K562 (cell line): ENCODE results near the gene ERCC3. TPM values are rescaled to one million over a fixed set of nuclear protein-coding genes. Genes with fewer than 3 reads are reported as not detected.

Source experiments
- ATAC-seq: fragments of 200-7000 bp; cut with Tn5 transposase; 3 replicates; pipeline ENCODE4 v1.9.1; 2020; ENCODE audit warnings: moderate library complexity
- BruUV-seq: library from RNA; stranded (reverse); fragments of 400-500 nt; replicated peaks from 2 replicates; lab custom pipeline; 2021; lab: Mats Ljungman, UMichigan
- CTCF ChIA-PET: fragments of 300-600 bp; formaldehyde crosslinking; extraction: SDS; loops from one replicate; lab custom pipeline; 2021; ENCODE audit warnings: low intra/inter-chr PET ratio; lab: Yijun Ruan, JAX
- POLR2A ChIA-PET: fragments of 300-600, 350-650 bp; sonication (Branson Sonifier 250); formaldehyde crosslinking; extraction: SDS; loops from one replicate; lab custom pipeline; 2021; ENCODE audit warnings: antibody characterized with exemption, inconsistent platforms; lab: Yijun Ruan, JAX
- DNase-seq, 4 experiments: peaks; one replicate each; pipeline versions ENCODE4 v3.0.0 to v3.0.0-alpha.2; 2011 to 2018; ENCODE audit warnings: low spot score in 3 of 4, mixed read lengths in 3 of 4; ENCODE audit errors: extremely low read depth in 1 of 4
- FAIRE-seq: peaks from 2 replicates; lab custom pipeline; 2011; peaks lifted over from hg19 to GRCh38; lab: Jason Lieb, UNC
- H2AFZ ChIP-seq: 2 replicates; pipeline ENCODE4 v1.6.0; 2011; ENCODE audit warnings: low read depth, low read length, control low read depth, inconsistent platforms
- H3K27ac ChIP-seq: fragments of 200-600 bp; 3 replicates; pipeline ENCODE4 v1.8.0; 2011; ENCODE audit warnings: low read depth, mild to moderate bottlenecking, control low read depth, inconsistent platforms, low read length, moderate library complexity, mixed read lengths; ENCODE audit errors: extremely low read depth
- H3K27me3 ChIP-seq, 2 experiments: fragments of 300-600 bp in 1 of 2; 2 replicates in 1 of 2; 3 replicates in 1 of 2; pipeline versions ENCODE4 v1.6.0 to v1.8.0; 2011; ENCODE audit warnings: inconsistent platforms in 2 of 2, low read length in 2 of 2, mild to moderate bottlenecking in 1 of 2, mixed read lengths in 1 of 2, moderate library complexity in 1 of 2; ENCODE audit not compliant: control insufficient read depth in 2 of 2, insufficient read depth in 2 of 2
- H3K36me3 ChIP-seq: fragments of 300-600 bp; 3 replicates; pipeline ENCODE4 v1.8.0; 2011; ENCODE audit warnings: mild to moderate bottlenecking, low read length, inconsistent platforms; ENCODE audit not compliant: control insufficient read depth, insufficient read depth
- H3K4me1 ChIP-seq, 2 experiments: fragments of 200-600 bp in 1 of 2; replicated peaks in 1 of 2; 2 replicates in 1 of 2; 3 replicates in 1 of 2; pipeline versions ENCODE4 v1.5.1 to v1.8.0; 2011; ENCODE audit warnings: inconsistent platforms in 2 of 2, low read length in 2 of 2, mild to moderate bottlenecking in 1 of 2, mixed read lengths in 1 of 2, moderate library complexity in 1 of 2; ENCODE audit not compliant: control insufficient read depth in 2 of 2, insufficient read depth in 2 of 2
- H3K4me2 ChIP-seq: 2 replicates; pipeline ENCODE4 v1.6.1; 2011; ENCODE audit warnings: low read length, control low read depth, inconsistent platforms, mixed read lengths; ENCODE audit not compliant: insufficient read depth
- H3K4me3 ChIP-seq: fragments of 200-600 bp; sonication (generic), shearing (Covaris generic); 2 replicates; pipeline ENCODE4 v1.5.1; 2016; ENCODE audit warnings: control low read depth, inconsistent platforms
- H3K79me2 ChIP-seq: fragments of 200-600 bp; 3 replicates; pipeline ENCODE4 v1.8.0; 2011; ENCODE audit warnings: low read length, inconsistent platforms; ENCODE audit not compliant: control insufficient read depth, insufficient read depth
- H3K9ac ChIP-seq, 2 experiments: 2 replicates each; pipeline versions ENCODE4 v1.6.0 to v1.6.1; 2011; ENCODE audit warnings: low read depth in 2 of 2, low read length in 2 of 2, control low read depth in 1 of 2, inconsistent platforms in 1 of 2, mild to moderate bottlenecking in 1 of 2, mixed read lengths in 1 of 2; ENCODE audit not compliant: insufficient read depth in 1 of 2
- H3K9me1 ChIP-seq: one replicate; pipeline ENCODE4 v1.6.0; 2011; ENCODE audit warnings: inconsistent platforms, mild to moderate bottlenecking, low read length, moderate library complexity; ENCODE audit not compliant: control insufficient read depth, insufficient read depth
- H3K9me3 ChIP-seq: replicated peaks from 2 replicates; pipeline ENCODE4 v1.5.1; 2011; ENCODE audit warnings: low read depth, low read length, inconsistent platforms; ENCODE audit not compliant: control insufficient read depth, insufficient read depth
- H4K20me1 ChIP-seq: replicated peaks from 2 replicates; pipeline ENCODE4 v1.6.1; 2011; ENCODE audit warnings: low read length, inconsistent platforms, mixed read lengths; ENCODE audit not compliant: control insufficient read depth, insufficient read depth
- FIP1L1 ChIP-seq: fragments of 200-400 bp; formaldehyde crosslinking; IDR thresholded peaks from 2 replicates; pipeline ENCODE4 v1.6.1; 2018; ENCODE audit warnings: mild to moderate bottlenecking, low read depth, low read length; ENCODE audit not compliant: poor library complexity, severe bottlenecking
- HCFC1 ChIP-seq: IDR thresholded peaks from 2 replicates; pipeline ENCODE4 v1.6.1; 2012; ENCODE audit warnings: low read depth, low read length, improper control_type of control experiment
- LEF1 ChIP-seq: fragments of 450-650 bp; IDR thresholded peaks from 2 replicates; pipeline ENCODE4 v1.6.1; 2016; ENCODE audit warnings: mild to moderate bottlenecking
- MCM2 ChIP-seq: fragments of 450-650 bp; IDR thresholded peaks from 2 replicates; pipeline ENCODE4 v1.6.1; 2017; ENCODE audit warnings: low read depth, mild to moderate bottlenecking
- MLLT1 ChIP-seq, 2 experiments: fragments of 450-650 bp; IDR thresholded peaks; 2 replicates each; pipeline ENCODE4 v1.6.1; 2016
- POLR2A ChIP-seq: fragments of 450-650 bp; conservative IDR thresholded peaks from 2 replicates; pipeline ENCODE4 v1.6.1; 2016
- ZNF174 ChIP-seq: fragments of 250-450 bp; sonication (Bioruptor Pico); IDR thresholded peaks from 2 replicates; pipeline ENCODE4 v1.4.0; 2020; ENCODE audit warnings: mild to moderate bottlenecking
- ZNF395 ChIP-seq: fragments of 200-800 bp; sonication (Bioruptor generic); IDR thresholded peaks from 2 replicates; pipeline ENCODE4 v1.6.1; 2017; ENCODE audit warnings: missing genetic modification characterization, missing compliant biosample characterization
- WGBS: fragments of 100-300 bp; shearing (Covaris generic); methylation state at CpG from one replicate; pipeline ENCODE4 v1.1.6; 2016; ENCODE audit warnings: low coverage, mixed read lengths; ENCODE audit not compliant: insufficient coverage; ENCODE audit errors: missing lambda C conversion rate; 5-methylcytosine and 5-hydroxymethylcytosine counted together
- in situ Hi-C: fragments of 300-500 bp; cut with MboI; formaldehyde crosslinking; loops from 4 replicates; pipeline ENCODE4 v1.15.0; 2018; ENCODE audit warnings: inconsistent platforms, mixed read lengths
- intact Hi-C: fragments of 100-400 bp; cut with micrococcal nuclease; formaldehyde crosslinking; loops from 2 replicates; pipeline ENCODE4 v1.14.2; 2022
- polyA plus RNA-seq, 8 experiments: library from polyadenylated mRNA; depleted of rRNA in 4 of 8; stranded (reverse) in 5 of 8; unstranded in 3 of 8; fragments of >200 nt; fragmentation: Nextera tagmentation in 2 of 8; fragmentation: Illumina TruSeq in 1 of 8; extraction: Ambion mirVana in 2 of 8; extraction: Trizol in 1 of 8; gene quantifications; 2 replicates each; pipeline versions ENCODE4 v1.2.1 to v1.2.3, GENCODE V29; 2011 to 2014; ENCODE audit warnings: inconsistent platforms in 1 of 8, missing spikeins in 1 of 8
- total RNA-seq, 7 experiments: library from RNA; depleted of rRNA in 6 of 7; stranded (reverse); fragments of >200 nt in 6 of 7; fragmentation: Illumina TruSeq in 2 of 7; extraction: Trizol in 2 of 7; gene quantifications; 2 replicates each; pipeline versions ENCODE4 v1.2.1 to v1.2.3, GENCODE V29; 2011 to 2021; ENCODE audit warnings: low replicate concordance in 1 of 7
- TF ChIP-seq, protein P1 (sequence below): fragments of 250-450 bp; sonication (Bioruptor Pico); IDR thresholded peaks from 2 replicates; pipeline ENCODE4 v1.4.0; 2020; ENCODE audit warnings: mild to moderate bottlenecking, moderate library complexity

The ERCC3 gene
- total and polyA plus RNA-seq, 9 of the 15 experiments (the other 6 are each of a cell fraction or from before 2014, with no cell fraction given) = 17.9 to 61.5 (median 43.1) TPM

DNA sequence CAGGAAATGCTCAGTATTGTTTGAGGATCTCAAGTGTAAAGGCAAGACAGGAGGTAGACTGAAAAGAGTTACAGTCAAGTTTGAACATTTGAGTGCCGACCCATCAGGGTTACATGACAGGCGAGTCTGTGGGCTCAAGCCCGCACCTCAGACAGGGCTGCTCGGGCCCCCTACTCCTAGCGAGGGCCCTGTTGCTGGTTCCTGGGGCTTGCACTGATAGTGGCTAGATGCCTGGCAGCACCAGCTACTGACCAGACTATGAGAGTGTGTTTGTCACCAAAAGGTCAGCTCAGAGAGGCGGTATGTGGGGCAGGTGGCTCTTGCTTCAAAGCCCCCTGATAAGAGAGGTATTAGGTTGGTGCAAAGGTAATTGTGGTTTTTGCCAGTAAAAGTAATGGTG lies 38.2 kb downstream of the ERCC3 start:
- intact Hi-C loops = no loop called here
- 87% methylated on average over 5 of the region's 6 CpGs for WGBS
- TF ChIP-seq MCM2 (no peak), POLR2A (no peak), ZNF395 (CRISPR knock-in tag) (no peak), HCFC1 (no peak), FIP1L1 (no peak), LEF1 (no peak), MLLT1 (IDR thresholded peaks at IDR 0.05) (no peak), ZNF174 (no peak)
- TF ChIP-seq, protein P1, sequence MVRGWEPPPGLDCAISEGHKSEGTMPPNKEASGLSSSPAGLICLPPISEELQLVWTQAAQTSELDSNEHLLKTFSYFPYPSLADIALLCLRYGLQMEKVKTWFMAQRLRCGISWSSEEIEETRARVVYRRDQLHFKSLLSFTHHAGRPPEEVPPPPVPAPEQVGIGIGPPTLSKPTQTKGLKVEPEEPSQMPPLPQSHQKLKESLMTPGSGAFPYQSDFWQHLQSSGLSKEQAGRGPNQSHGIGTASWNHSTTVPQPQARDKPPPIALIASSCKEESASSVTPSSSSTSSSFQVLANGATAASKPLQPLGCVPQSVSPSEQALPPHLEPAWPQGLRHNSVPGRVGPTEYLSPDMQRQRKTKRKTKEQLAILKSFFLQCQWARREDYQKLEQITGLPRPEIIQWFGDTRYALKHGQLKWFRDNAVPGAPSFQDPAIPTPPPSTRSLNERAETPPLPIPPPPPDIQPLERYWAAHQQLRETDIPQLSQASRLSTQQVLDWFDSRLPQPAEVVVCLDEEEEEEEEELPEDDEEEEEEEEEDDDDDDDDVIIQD (CRISPR knock-in tag) = no peak

More for the DNA sequence above, 38.2 kb downstream of the ERCC3 start:
- ChIA-PET CTCF (no interaction called here), POLR2A (no interaction called here)
- Histone ChIP-seq H3K27me3 (no peaks in the 10 kb centered on the region), H3K9ac (no peak overlapping the region; a peak in 1 of 4 replicates), H3K79me2 (no peaks in the 10 kb centered on the region), H3K4me2 (no peak overlapping the region), H3K9me1 (no peaks in the 10 kb centered on the region), H3K4me1 (no peaks in the 10 kb centered on the region), H2AFZ (no peak overlapping the region), H3K4me3 (no peak overlapping the region), H4K20me1 (no peaks in the 10 kb centered on the region), H3K27ac (no peak overlapping the region), H3K36me3 (peaks cover 35% of the 10 kb centered on the region; the same call in 2 of the 3 replicates), H3K9me3 (no peaks in the 10 kb centered on the region)
- no TSS peak for BruUV-seq
- FAIRE-seq (no peak), DNase-seq (no peak), ATAC-seq (no peak)
- in situ Hi-C loops = no loop called here
